ENCODE measurements around the gene PAAF1. TPM values are rescaled to one million over a fixed set of nuclear protein-coding genes. Genes with fewer than 3 reads are reported as not detected.

PAAF1 gene
- total RNA-seq, 1 experiment from 2014 or later, result 13.9 TPM

DNA sequence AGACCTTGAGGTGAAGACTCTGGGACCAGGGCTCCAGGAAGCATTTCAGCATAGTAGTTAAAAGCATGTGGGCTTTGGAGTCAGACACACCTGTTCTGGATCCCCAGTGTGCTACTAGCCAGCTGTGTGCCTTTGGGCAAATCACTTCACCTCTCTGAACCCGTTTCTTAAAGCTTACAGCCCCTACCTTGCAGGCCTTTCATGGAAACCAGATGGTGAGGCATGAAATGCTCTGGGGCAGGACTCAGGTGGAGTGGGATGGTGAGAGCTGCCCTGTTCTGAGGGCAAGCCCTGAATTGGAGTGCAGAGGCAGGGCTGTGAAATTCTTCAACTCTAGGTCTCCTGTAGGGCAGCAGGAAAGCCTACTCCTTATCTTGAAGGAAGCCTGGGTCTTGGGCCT is 95.4 kb downstream of the PAAF1 start:
- no peak for DNase-seq (ENCODE audit: low read depth)

DNA sequence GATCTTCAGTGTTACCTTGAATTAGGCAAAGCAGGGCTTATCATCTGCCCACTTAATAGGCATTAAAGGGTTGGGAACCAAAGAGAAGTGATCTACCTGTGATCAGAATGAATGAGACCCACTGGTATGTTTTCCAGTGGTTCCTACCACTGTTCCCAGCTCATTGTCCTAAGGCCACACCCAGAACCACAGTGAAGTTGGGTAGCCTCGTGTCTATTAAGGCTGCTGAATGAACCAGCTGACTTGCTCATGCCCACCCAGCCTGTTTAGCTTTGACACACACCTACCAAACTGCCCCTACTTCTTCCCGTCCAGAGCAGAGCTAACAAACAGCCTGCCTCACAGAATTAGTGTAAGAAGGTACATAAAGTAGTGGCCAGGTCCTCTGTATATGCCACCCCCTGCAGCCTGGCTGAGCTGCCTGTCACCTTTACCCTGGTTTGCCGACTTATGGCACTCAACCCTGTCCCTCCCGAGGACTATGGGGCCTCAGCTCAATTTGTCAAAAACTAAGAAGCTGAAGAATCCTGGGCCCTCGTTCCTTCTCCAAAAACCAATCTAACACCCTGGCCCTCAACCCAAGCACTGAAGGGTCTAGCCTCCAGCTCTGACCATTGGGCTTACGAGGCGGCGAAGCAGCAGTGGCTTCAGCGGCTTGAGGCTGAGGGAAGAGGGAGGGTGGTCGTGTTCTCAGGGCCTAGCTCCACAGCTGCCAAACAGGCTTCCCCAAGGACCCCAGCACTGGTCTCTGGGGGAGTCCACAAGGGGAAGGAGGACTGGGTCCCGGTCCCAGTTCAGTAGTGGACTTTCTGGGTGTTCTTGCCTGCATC is 96.0 kb downstream of the PAAF1 start:
- DNase-seq (ENCODE audit: low read depth), result no peak

DNA sequence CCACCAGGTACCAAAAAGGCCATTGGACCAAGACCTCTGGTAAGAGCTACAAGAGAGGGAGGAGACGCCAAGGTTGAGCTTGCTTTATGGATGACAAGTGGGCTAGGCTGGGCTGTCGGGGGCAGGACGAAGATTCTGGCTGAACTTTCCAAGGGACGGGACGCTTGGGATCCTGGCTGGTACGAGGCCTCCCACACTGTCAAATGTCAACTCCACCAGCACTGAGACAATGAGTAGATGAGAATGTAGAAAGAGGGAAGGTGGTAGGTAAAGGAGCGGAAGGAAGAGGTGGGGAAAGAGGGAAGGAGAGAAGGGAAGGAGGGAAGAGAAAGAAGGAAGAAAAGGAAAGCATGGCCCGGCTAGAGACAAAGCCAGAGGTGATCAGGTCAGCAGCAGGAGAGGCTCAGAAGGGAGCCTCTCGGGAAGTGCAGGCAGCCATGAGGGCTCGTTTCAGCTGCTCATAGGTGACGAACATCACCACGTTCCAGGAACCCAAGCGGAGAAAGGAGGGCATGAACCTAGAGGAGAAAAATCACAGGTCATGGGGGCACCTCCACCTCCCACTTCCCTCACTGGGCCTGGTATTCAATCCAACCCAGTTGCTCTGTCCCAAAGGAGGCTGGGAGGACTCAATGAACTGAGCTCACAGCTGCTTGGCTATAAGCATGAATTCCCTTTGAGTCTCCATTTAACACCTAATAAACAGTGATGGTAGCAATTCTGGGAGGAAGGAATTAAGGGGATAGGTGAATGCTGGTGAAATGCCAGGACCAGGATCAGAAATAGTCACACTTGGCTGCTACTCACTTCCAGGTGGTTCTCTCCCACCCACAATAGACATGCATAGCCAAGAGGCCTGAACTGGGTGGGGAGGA is 98.0 kb downstream of the PAAF1 start:
- no peak for DNase-seq (ENCODE audit: low read depth)

DNA sequence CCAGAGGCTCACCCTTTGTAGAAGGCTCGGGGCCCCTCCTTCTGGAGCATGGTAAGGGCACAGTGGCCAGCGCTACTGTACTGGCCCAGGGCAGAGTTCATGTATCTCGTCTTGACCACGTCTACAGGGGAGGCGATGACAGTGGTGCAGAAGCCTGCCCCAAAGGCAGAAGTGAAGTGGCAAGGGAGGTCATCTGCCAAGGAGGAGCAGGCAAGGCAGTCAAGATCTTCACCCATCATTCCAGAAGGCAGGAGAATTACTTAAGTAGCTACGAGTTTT is 98.6 kb downstream of the PAAF1 start:
- no peak for DNase-seq (ENCODE audit: low read depth)

DNA sequence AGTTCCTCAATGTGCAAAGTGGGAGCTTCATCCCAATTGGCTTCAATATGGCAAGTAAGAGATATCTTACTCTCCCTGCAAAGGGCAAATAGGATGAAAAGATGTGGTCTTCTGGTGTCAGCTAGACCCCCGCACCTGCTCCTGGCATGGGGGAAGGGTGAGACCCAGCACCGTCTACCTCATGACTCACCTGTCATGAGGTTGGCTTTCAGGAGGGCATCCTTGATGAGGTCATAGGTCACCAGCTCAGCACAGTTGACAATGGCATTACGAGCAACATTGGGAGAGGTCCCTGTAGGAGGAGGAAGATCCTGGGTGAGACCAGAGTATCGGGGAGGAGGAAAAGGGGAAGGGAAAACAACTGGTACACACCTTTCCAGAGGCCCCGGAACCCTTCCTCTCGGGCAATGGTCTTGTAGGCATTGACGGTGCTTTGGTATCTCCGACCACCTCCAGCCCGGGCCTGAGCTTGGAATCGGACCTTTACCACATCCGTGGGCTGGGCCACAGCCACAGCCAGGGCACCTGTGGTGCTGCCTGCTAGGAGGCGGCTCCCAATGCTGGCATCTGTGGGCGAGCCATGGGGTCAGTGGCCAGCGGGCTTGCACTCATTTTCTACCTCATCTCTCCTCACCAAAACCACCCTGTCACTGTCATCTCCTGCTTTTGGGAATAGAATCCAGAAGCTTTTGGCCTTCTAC is 99.8 kb downstream of the PAAF1 start:
- no peak for DNase-seq (ENCODE audit: low read depth)

DNA sequence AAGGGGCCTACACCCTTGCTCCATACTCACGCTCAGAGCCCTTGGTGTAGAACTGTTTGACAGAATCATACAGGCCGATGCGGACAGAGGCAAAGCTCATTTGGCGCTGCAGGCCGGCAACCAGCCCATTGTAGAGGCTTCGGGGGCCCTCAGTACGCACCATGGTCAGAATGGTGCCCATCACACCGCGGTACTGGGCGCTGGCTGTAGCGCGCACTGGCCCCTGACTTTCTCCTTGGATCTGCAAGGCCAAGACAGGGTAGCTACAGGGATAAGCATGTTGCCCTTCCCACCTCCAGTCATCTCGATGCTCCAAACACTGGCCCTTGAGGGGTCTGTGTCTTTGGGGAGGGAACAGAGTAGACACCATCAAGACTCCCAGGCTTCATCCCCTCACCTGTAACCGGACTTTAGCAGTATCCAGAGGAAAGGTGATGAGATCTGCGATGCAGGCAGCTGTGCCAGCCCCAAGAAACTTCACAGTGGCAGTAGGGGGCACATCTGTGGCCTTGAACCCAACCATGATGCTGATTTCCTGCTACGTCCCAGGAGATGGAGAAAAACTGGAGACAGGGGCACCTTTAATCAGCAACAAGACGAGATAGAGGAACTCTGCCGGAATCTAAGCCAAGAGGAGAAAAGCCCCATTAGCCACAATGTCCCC is 101.2 kb downstream of the PAAF1 start:
- DNase-seq (ENCODE audit: low read depth), result no peak

DNA sequence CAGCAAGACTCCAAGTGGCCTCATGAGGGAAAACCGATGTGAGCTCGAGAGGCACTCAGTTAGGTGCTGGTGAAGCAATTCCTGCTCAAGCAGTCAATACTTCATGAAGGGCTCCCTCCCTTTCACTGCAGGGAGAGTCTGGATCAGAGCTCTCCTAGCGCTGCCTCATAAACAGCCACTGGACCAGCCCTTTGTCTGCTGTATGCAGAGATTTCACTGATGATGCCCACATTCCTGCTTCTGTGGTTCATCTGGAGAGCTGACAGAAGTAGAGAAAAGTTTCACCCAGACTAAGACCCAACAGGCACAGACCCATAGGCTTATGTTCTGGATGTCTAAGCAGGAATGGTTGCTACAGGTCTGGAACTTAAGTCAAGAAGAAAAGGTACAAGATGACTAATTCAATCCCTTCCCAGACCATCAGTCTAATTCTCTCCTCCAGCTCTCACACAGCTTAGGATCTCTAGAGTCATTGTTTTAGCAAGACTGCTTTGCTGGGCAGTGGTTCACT is 101.8 kb downstream of the PAAF1 start:
- DNase-seq (ENCODE audit: low read depth), result no peak

DNA sequence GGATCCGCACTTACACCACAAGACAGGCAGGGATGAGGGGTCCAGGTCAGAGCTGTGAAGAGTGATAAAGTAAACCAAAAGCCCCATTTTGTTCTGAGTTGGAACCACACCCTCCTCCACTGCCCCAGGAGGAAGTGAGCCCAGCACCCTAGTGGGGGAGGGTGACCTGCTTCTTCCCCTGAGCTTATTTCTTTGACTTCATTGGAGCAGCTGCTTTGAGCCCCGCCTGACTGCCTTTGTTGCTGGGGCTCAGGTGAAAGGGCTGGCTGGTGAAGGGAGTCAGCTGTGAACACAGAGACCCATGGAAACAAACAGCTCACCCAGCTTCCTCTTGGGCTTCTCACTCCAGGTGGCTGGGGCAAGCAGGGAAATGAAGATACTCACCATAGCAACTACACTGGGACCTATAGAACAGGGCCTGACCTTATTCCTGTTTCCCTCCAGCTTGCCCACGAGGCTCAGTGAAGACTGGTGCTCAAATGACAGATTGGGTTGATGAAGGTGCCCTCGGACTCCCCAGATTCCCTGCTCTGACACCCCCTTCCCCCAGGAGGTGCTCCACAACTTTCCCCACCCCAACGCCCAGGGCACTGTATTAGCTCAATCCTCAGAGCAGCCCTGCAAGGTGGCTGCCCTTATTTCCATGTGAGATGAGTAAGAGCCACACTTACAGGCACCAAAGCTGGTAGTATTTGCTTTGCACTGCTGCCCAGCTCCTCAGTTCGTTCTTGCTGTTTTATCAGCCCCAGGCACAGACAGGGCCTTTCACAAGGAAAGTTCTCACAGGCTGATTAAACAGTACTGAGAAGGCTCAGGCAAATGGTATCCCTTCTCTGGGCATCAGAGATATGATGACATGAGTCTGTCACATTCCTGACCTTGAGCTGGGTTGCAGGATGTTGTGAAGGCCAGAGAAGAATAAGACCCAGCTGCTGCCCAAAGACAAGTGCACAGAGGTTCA is 103.5 kb downstream of the PAAF1 start:
- no peak for DNase-seq (ENCODE audit: low read depth)

Other genes starting within 250 kb of the PAAF1 start
- not detected in 2 replicates for gene PLEKHB1, start 230.4 kb upstream of the PAAF1 start, total RNA-seq (2014; rRNA removed; shearing (Covaris generic))
- gene RAB6A, start 115.9 kb upstream of the PAAF1 start, total RNA-seq (2014; rRNA removed; shearing (Covaris generic)), result 46.0 and 57.3 TPM in 2 replicates
- 31.0 and 43.2 TPM in 2 replicates for gene MRPL48, start 89.1 kb upstream of the PAAF1 start, total RNA-seq (2014; rRNA removed; shearing (Covaris generic))
- gene COA4, start 153 bp upstream of the PAAF1 start, total RNA-seq (2014; rRNA removed; shearing (Covaris generic)), result 102 and 109 TPM in 2 replicates
- not detected in 2 replicates for gene DNAJB13, start 74.0 kb downstream of the PAAF1 start, total RNA-seq (2014; rRNA removed; shearing (Covaris generic))
- 13.7 and 27.2 TPM in 2 replicates for gene UCP2, start 105.8 kb downstream of the PAAF1 start, total RNA-seq (2014; rRNA removed; shearing (Covaris generic))
- gene UCP3, start 132.1 kb downstream of the PAAF1 start, total RNA-seq (2014; rRNA removed; shearing (Covaris generic)), result 2.0 and 9.0 TPM in 2 replicates

Data from Daoy (cell line).